HPDE6-E6E7 (cell line): ENCODE results near the gene BECN2.
"Not testable (repeated sequence)": the region's sequence is repeated elsewhere in the genome, so short reads cannot be mapped to it uniquely, and the experiment has no call there.

Experiments used
- DNase-seq: peaks from one replicate; pipeline ENCODE4 v3.0.0; 2011; ENCODE audit warnings: missing footprints; ENCODE audit errors: extremely low spot score

The BECN2 gene

GRCh38 chr1:241979926-241980325 lies 22.4 kb downstream of the BECN2 start:
- DNase-seq, result no peak

DNA sequence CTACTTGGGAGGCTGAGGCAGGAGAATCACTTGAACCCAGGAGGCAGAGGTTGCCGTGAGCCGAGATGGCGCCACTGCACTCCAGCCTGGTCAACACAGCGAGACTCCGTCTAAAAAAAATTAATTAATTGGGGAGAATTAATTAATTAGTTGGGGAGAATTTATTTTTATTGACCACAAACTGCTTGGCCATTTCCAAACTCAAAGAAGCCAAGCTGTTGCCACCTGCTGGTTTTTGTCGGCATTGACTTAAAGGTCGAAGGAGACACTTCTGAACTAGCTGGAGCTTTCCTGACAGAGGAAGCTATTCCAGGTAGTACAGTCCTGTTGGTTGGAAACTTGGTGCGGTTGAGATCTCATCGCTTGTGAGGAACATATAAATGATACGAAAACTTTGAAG lies 28.2 kb downstream of the BECN2 start:
- no peak for DNase-seq

DNA sequence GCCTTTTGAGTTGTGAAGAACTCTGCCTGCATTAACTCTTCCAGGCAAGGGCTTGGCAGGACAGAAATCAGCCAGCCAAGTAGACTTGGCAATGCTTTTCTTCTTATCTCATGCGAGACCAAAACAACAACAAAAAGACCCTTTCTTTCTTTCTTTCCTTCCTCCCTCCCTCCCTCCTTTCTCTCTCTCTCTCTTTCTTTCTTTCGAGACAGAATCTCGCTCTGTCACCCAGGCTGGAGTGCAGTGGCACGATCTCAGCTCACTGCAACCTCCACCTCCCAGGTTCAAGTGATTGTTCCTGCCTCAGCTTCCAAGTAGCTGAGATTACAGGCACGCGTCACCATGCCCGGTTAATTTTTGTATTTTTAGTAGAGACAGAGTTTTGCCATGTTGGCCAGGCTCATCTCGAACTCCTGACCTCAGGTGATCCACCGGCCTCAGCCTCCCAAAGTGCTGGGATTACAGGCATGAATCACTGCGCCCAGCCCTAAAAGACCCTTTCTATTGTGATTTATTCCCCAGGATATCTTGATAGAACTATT lies 30.9 kb downstream of the BECN2 start:
- DNase-seq, result not testable (repeated sequence)

- DNase-seq, result no peak
Observed at GRCh38 chr1:241990040-241990439, 32.5 kb downstream of the BECN2 start.

GRCh38 chr1:241992734-241993133 lies 35.2 kb downstream of the BECN2 start:
- no peak for DNase-seq

DNA sequence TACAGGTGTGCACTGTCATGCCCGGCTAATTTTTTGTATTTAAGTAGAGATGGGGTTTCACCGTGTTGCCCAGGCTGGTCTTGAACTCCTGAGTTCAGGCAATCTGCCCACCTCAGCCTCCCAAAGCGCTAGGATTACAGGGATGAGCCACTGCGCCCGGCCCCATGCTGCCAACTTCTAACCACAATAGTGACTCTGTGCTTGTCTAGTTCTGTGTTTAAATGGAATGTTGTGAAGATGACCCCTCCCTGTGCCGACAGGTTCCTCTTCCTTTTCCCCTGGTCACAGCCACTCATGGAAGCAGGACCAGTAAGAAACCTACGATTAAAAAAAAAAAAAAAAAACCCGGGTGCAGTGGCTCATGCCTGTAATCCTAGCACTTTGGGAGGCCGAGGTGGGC lies 36.6 kb downstream of the BECN2 start:
- DNase-seq, result no peak

DNA sequence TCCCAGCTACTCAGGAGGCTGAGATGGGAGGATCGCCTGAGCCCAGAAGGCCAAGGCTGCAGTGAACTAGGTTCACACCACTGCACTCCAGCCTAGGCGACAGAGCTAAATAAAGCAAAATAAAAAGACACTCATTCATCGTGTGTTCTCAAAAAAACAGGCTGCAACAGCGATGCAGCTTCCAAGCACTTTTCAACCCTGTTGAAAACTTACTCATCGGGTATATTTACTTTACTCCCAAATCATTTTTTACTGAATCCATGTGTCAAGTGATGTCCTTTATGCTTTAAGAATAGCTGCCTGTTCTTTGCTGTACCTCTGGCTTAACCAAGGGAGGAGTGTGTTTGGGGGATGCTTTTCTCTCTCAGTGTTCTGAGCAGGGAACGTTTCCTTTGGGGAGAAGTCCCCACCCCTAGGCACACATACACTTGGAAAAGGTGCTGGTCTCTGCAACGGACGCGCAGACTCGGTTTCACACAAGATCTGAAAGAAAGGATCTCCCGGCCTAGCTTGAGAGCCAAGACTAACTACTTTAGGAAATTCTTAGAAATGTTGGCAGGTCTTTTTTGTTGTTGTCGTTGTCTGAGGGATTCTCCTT lies 39.9 kb downstream of the BECN2 start:
- no peak for DNase-seq

DNA sequence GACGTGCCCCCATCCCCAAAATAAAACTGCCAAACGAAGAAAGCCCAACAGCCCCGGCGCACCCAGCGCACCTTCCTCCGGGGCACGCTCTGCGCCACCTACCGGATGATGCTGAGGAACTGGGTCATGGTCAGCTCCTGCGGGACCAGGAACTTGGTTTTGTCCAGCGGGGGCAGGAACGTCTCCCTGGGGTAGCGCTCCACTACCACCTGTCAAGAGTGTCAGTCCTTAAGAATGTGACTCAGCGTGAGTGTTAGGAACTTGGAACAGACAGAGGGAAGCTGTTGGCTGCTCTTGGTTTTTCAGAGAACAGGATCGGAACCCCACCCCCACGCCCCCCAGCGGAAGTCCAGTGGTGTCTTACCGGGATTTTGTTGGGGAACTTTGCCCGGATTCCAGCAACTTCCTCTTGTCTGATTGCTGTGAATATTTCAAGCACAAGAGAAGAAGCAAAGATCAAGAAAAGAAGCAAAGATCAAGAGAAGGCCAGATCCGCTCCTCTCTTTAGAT lies 40.9 kb downstream of the BECN2 start:
- peak; percentile 25 for DNase-seq

- no peak for DNase-seq
Observed at GRCh38 chr1:241999026-241999425, 41.5 kb downstream of the BECN2 start, which contains the start of gene MAP1LC3C. Gene MAP1LC3C (minus strand): TSS chr1:241999098. CDS start chr1:241999008, 90 bp downstream.

- no peak for DNase-seq
Observed at GRCh38 chr1:242000434-242000833, 42.9 kb downstream of the BECN2 start.

- DNase-seq, result no peak
Observed at GRCh38 chr1:242002072-242002471, 44.5 kb downstream of the BECN2 start.

GRCh38 chr1:242002510-242002909 lies 44.9 kb downstream of the BECN2 start:
- no peak for DNase-seq

GRCh38 chr1:242004751-242005495 lies 47.4 kb downstream of the BECN2 start:
- DNase-seq, result no peak

- no peak for DNase-seq
Observed at GRCh38 chr1:242005866-242006535, 48.4 kb downstream of the BECN2 start.

GRCh38 chr1:242006976-242007375 lies 49.4 kb downstream of the BECN2 start:
- no peak for DNase-seq
